Islet precursor cell (in vitro differentiated cells): ENCODE data around the gene PSMD3.
"Not testable (repeated sequence)": the region's sequence is repeated elsewhere in the genome, so short reads cannot be mapped to it uniquely, and the experiment has no call there.

Source experiments
- DNase-seq: peaks from one replicate; pipeline ENCODE4 v3.0.0-alpha.2; 2018

PSMD3 gene

GRCh38 chr17:39980351-39981206 is at the start of gene PSMD3:
TSS of gene PSMD3 (plus strand) at chr17:39980807. CDS start at chr17:39980971, 164 bp downstream.
- DNase-seq = peak; percentile 100

- no peak for DNase-seq
Measured at GRCh38 chr17:39933912-39934311, 46.7 kb upstream of the PSMD3 start.

GRCh38 chr17:39934324-39934723 is 46.3 kb upstream of the PSMD3 start:
- DNase-seq = no peak

- DNase-seq = no peak
Measured at GRCh38 chr17:39935909-39936308, 44.7 kb upstream of the PSMD3 start.

- DNase-seq = no peak
Measured at GRCh38 chr17:39937447-39937846, 43.2 kb upstream of the PSMD3 start.

- DNase-seq = no peak
Measured at GRCh38 chr17:39938140-39938869, 42.3 kb upstream of the PSMD3 start.

GRCh38 chr17:39939106-39939505 is 41.5 kb upstream of the PSMD3 start:
- DNase-seq = no peak

GRCh38 chr17:39939588-39940419 is 40.8 kb upstream of the PSMD3 start:
- DNase-seq = peak; percentile 73

- no peak for DNase-seq
Measured at GRCh38 chr17:39943702-39944392, 36.8 kb upstream of the PSMD3 start.

- DNase-seq = no peak
Measured at GRCh38 chr17:39944393-39944711, 36.3 kb upstream of the PSMD3 start.

GRCh38 chr17:39946551-39947330 is 33.9 kb upstream of the PSMD3 start:
- DNase-seq = no peak

- not testable (repeated sequence) for DNase-seq
Measured at GRCh38 chr17:39948489-39948828, 32.1 kb upstream of the PSMD3 start.

- no peak for DNase-seq
Measured at GRCh38 chr17:39949028-39949427, 31.6 kb upstream of the PSMD3 start.

GRCh38 chr17:39950871-39951348 is 29.7 kb upstream of the PSMD3 start:
- DNase-seq = no peak

GRCh38 chr17:39951924-39952679 is 28.5 kb upstream of the PSMD3 start:
- DNase-seq = no peak

- peak; percentile 100 for DNase-seq
Measured at GRCh38 chr17:39952680-39953470, 27.7 kb upstream of the PSMD3 start.

- DNase-seq = no peak
Measured at GRCh38 chr17:39953471-39953888, 27.1 kb upstream of the PSMD3 start.

- DNase-seq = no peak
Measured at GRCh38 chr17:39954876-39955275, 25.7 kb upstream of the PSMD3 start.

- no peak for DNase-seq
Measured at GRCh38 chr17:39955726-39956225, 24.8 kb upstream of the PSMD3 start.

GRCh38 chr17:39960524-39961041 is 20.0 kb upstream of the PSMD3 start:
- DNase-seq = no peak
